Measurements from ENCODE around the gene CARD14.
"Not testable (repeated sequence)": the region's sequence is repeated elsewhere in the genome, so short reads cannot be mapped to it uniquely, and the experiment has no call there.

Gene CARD14

DNA sequence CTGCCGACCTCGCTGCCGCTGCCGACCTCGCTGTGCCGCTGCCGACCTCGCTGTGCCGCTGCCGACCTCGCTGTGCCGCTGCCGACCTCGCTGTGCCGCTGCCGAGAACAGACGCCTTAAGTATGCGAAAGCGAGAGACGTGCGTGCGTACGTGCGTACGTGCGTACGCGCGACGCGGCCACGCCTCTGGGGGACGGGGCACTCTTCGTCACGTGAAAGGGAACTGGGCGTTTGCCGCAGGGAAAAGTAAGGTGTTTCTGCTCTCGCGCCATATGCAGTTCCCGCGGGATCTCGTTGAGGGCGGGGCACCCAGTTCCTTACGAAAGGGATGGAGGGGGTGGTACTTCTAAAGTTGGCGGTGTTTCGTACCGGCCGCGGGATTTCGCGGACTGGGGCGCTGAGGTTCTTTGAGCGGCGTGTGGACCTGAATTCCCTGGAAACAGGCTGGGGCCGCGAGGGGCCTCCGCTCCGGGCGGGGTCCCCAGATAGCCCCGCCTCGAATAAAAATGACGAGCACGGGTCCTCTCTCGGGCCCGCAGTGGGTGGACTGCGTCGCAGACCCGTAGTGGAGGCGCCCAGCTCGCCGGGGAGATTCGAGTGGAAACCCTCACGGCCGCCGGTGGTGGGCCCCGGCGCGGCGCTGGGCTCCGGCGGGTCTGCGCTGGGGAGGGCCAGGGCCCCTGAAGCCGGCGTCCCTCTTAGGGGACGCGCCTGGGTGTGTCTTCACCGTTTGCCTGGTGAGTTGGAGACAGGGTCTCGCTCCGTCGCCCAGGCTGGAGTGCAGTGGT, 22.6 kb upstream of the CARD14 start, which contains the start of gene EIF4A3:
Gene EIF4A3 (minus strand): TSS at position 94 of the 788 bp plus-strand sequence. CDS start 167 bp downstream, outside the sequence.
- in situ Hi-C loops (cut with MboI; ENCODE audit: low sequenced_read_pairs) = no loop called here

DNA sequence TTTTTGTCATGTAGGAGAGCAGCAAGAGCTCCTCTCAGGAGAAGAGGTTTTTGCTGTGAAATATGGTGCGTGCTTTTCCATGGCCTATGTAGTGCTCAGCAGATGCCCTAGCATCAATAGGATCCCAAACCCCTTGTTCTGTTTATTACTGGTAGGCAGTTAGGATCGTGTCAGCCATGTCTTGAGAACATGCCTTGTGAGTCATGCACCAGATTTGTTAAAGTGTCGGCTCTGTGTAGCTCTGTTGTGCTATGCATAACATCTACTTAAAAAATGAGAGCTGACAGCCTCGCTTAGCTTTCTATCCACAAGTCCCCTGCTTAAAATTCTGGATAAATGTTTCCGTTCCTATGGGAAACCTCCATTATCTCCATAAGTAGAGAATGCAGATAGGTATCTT, 18.5 kb upstream of the CARD14 start:
- in situ Hi-C loops (cut with MboI; ENCODE audit: low sequenced_read_pairs) = no loop called here

GRCh38 chr17:80152081-80152702, 17.6 kb upstream of the CARD14 start:
- in situ Hi-C loops (cut with MboI; ENCODE audit: low sequenced_read_pairs) = no loop called here

GRCh38 chr17:80153004-80153403, 16.8 kb upstream of the CARD14 start:
- in situ Hi-C loops (cut with MboI; ENCODE audit: low sequenced_read_pairs) = no loop called here

- in situ Hi-C loops (cut with MboI; ENCODE audit: low sequenced_read_pairs) = no loop called here
Observed at GRCh38 chr17:80154166-80154565, 15.7 kb upstream of the CARD14 start.

DNA sequence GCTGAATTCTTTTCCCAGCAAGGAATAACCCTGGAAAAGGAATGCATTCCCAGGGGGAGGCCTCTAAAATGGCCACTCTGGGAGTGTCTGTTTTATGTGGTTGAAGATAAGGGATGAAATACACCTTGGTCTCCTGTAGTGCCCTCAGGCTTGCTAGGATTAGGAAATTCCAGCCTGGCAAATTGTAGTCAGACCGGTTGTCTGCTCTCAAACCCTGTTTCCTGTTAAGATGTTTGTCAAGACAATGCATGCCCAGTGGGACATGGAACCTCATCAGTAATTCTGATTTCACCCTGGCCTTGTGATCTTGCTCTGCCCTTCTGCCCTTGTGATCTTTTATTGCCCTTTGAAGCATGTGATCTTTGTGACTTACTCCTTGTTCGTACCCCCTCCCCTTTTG, 14.2 kb upstream of the CARD14 start:
- in situ Hi-C loops (cut with MboI; ENCODE audit: low sequenced_read_pairs) = not testable (repeated sequence)

GRCh38 chr17:80158846-80159245, 11.0 kb upstream of the CARD14 start:
- in situ Hi-C loops (cut with MboI; ENCODE audit: low sequenced_read_pairs) = no loop called here

DNA sequence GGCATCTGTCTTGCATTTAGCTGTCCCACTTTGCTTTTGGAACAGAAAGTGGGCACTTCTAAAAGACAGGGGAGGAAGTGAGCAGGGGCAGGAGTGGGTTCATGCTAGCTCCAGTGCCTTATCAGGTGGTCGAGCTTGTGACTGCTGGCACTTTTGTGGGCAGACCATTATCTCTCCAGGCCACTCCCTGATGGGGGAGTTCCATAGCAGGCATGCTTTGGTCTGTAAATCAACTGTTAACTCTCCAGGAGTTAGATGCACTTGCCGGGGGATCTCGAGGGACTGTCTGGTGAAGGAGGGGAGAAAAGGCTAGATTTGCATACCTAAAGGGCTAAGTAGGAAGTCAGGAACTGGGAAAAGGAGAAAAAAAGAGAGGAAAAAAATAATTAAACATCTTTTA, 9.3 kb upstream of the CARD14 start:
- in situ Hi-C loops (cut with MboI; ENCODE audit: low sequenced_read_pairs) = no loop called here

GRCh38 chr17:80163336-80163735, 6.5 kb upstream of the CARD14 start:
- in situ Hi-C loops (cut with MboI; ENCODE audit: low sequenced_read_pairs) = no loop called here

- in situ Hi-C loops (cut with MboI; ENCODE audit: low sequenced_read_pairs) = no loop called here
Observed at GRCh38 chr17:80164185-80164584, 5.6 kb upstream of the CARD14 start.

DNA sequence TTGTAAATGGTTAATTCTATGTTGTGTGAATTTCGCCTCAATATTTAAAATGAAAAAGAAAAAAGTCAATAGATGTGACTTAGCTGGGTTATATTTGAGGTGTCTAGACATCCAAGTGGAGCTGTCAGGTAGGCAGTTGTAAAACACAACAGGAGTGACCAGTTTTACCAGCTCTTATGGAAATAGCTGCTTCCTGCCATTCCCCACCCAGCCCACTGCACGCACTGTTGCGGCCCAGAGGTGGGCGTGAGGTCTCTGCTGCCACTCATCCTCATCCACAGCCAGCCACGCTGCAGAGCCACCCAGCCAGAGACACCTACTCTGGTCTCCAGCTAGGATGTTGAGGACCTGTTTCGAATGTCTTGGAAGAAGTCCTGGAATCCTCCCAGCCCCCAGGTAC, 3.4 kb upstream of the CARD14 start:
- in situ Hi-C loops (cut with MboI; ENCODE audit: low sequenced_read_pairs) = no loop called here

- in situ Hi-C loops (cut with MboI; ENCODE audit: low sequenced_read_pairs) = no loop called here
Observed at GRCh38 chr17:80168371-80168770, 1.5 kb upstream of the CARD14 start.

GRCh38 chr17:80169107-80169506, 723 bp upstream of the CARD14 start:
- in situ Hi-C loops (cut with MboI; ENCODE audit: low sequenced_read_pairs) = no loop called here

- in situ Hi-C loops (cut with MboI; ENCODE audit: low sequenced_read_pairs) = no loop called here
Observed at GRCh38 chr17:80171681-80172080, 1.9 kb downstream of the CARD14 start.

DNA sequence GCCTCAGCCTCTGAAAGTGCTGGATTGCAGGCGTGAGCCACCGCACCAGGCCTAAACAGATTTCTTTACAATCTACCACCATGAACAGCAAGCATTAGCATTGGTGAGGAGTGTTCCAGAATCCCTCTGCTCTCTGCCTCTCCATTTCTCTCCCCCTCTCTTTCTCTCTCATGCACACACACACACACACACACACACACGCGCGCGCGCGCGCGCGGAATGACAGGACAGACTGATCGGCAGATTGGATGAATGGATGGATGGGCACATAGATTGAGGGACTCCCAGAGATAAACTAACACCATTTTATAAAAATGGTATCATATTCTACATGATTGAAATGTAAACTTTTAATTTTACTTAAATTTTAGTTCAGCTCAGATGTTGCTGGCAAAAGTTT, 3.3 kb downstream of the CARD14 start:
- in situ Hi-C loops (cut with MboI; ENCODE audit: low sequenced_read_pairs) = no loop called here

GRCh38 chr17:80173916-80174315, 4.1 kb downstream of the CARD14 start:
- in situ Hi-C loops (cut with MboI; ENCODE audit: low sequenced_read_pairs) = no loop called here

GRCh38 chr17:80176757-80177156, 6.9 kb downstream of the CARD14 start:
- in situ Hi-C loops (cut with MboI; ENCODE audit: low sequenced_read_pairs) = no loop called here

DNA sequence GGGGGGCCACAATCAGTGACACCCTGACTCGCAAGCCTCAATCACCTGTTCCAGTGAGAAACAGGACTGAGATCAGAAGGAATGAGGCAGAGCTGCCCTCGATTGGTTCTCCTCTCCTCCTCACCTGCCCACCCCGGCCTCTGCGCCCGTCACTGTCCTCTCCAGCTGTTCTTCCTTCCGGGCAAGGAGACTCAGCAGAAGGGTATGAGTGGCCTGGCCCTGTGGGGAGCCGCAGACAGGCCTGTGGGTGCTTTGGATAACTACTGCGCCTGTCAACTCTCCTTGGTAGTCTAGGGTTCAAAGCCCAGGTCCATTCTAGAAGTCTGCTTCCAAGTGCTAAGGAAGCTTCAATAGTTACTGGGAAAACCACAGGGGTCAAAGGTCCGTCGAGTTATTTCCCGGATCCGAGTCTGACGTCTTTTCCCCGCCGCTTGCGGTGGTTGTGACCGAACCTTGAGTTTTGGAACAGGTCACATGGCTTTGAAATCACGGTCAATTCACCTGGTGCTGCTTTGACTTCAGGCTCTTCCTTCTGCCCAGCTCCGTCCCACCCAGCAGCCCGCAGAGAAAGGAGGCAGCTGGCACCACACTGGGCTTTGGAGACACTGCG, 8.3 kb downstream of the CARD14 start:
- in situ Hi-C loops (cut with MboI; ENCODE audit: low sequenced_read_pairs) = no loop called here

GRCh38 chr17:80180192-80180591, 10.4 kb downstream of the CARD14 start:
- in situ Hi-C loops (cut with MboI; ENCODE audit: low sequenced_read_pairs) = no loop called here

DNA sequence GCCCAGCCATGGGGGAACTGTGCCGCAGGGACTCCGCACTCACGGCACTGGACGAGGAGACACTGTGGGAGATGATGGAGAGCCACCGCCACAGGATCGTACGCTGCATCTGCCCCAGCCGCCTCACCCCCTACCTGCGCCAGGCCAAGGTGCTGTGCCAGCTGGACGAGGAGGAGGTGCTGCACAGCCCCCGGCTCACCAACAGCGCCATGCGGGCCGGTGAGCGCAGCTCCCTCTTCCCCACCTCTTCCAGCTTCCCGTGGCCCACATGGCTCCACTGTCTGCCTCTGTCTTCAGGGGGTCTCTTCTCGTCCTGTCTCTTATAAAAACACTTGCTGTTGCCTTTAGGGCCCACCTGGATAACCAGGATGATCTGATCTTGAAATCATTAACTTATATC, 11.6 kb downstream of the CARD14 start:
- in situ Hi-C loops (cut with MboI; ENCODE audit: low sequenced_read_pairs) = no loop called here

GRCh38 chr17:80182118-80182844, 12.5 kb downstream of the CARD14 start:
- in situ Hi-C loops (cut with MboI; ENCODE audit: low sequenced_read_pairs) = no loop called here
